ENCODE data around the gene KCNMA1.

Gene KCNMA1

GRCh38 chr10:77084431-77085144, 553.0 kb downstream of the KCNMA1 start:
- no peak for TF ChIP-seq CTCF (IDR thresholded peaks at IDR 0.05; ENCODE audit: low read depth, low read length)

GRCh38 chr10:77082601-77083252, 554.9 kb downstream of the KCNMA1 start:
- no peak for TF ChIP-seq CTCF (IDR thresholded peaks at IDR 0.05; ENCODE audit: low read depth, low read length)

More at GRCh38 chr10:77084431-77085144, 553.0 kb downstream of the KCNMA1 start:
- no peak overlapping the region for H3K4me3 ChIP-seq (ENCODE audit: low read depth, low read length)

GRCh38 chr10:77081481-77081891, 556.1 kb downstream of the KCNMA1 start:
- no peak overlapping the region for H3K4me3 ChIP-seq (ENCODE audit: low read depth, low read length)
- TF ChIP-seq CTCF (IDR thresholded peaks at IDR 0.05; ENCODE audit: low read depth, low read length) = no peak

More at GRCh38 chr10:77082601-77083252, 554.9 kb downstream of the KCNMA1 start:
- no peak overlapping the region for H3K4me3 ChIP-seq (ENCODE audit: low read depth, low read length)

- TF ChIP-seq CTCF (IDR thresholded peaks at IDR 0.05; ENCODE audit: low read depth, low read length) = no peak
Measured at GRCh38 chr10:77080361-77081027, 557.1 kb downstream of the KCNMA1 start.

GRCh38 chr10:77079592-77080300, 557.9 kb downstream of the KCNMA1 start:
- no peak overlapping the region for H3K4me3 ChIP-seq (ENCODE audit: low read depth, low read length)
- no peak for TF ChIP-seq CTCF (IDR thresholded peaks at IDR 0.05; ENCODE audit: low read depth, low read length)

More at GRCh38 chr10:77080361-77081027, 557.1 kb downstream of the KCNMA1 start:
- no peak overlapping the region for H3K4me3 ChIP-seq (ENCODE audit: low read depth, low read length)

GRCh38 chr10:77077316-77077945, 560.2 kb downstream of the KCNMA1 start:
- no peak for TF ChIP-seq CTCF (IDR thresholded peaks at IDR 0.05; ENCODE audit: low read depth, low read length)
- H3K4me3 ChIP-seq (ENCODE audit: low read depth, low read length) = no peak overlapping the region
